RCC 7860 (cell line): ENCODE data around the gene CTSS.
"Not testable (repeated sequence)": the region's sequence is repeated elsewhere in the genome, so short reads cannot be mapped to it uniquely, and the experiment has no call there.

Source experiments
- DNase-seq: peaks from one replicate; pipeline ENCODE4 v3.0.0-alpha.2; 2015; ENCODE audit warnings: low spot score
- FAIRE-seq: peaks from 2 replicates; lab custom pipeline; 2012; peaks lifted over from hg19 to GRCh38; lab: Jason Lieb, UNC

The CTSS gene

DNA sequence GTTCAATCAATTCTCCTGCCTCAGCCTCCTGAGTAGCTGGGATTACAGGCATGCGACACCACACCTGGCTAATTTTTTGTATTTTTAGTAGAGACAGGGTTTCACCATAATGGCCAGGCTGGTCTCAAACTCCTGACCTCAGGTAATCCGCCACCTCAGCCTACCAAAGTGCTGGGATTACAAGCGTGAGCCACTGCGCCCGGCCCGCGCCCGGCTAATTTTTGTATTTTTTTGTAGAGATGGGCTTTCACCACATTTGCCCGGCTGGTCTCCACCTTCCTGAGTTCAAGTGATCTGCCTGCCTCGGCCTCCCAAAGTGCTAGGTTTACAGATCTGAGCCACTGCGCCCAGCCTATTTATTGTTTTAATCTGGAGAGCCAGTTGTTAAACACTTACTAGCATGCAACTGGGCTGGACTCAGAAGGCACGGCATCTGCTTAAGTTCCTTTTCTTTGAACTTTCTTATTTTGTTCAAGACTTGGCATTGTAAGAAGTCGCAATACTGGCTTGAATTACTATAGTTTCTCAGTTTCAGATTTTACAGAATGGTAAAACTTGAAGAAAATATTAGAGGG lies 10.4 kb upstream of the CTSS start:
- FAIRE-seq, DNase-seq: not testable (repeated sequence)

GRCh38 chr1:150775276-150775675 lies 9.7 kb upstream of the CTSS start:
- no peak for DNase-seq
- FAIRE-seq: no peak

GRCh38 chr1:150772326-150772725 lies 6.7 kb upstream of the CTSS start:
- DNase-seq (no peak), FAIRE-seq (no peak)

DNA sequence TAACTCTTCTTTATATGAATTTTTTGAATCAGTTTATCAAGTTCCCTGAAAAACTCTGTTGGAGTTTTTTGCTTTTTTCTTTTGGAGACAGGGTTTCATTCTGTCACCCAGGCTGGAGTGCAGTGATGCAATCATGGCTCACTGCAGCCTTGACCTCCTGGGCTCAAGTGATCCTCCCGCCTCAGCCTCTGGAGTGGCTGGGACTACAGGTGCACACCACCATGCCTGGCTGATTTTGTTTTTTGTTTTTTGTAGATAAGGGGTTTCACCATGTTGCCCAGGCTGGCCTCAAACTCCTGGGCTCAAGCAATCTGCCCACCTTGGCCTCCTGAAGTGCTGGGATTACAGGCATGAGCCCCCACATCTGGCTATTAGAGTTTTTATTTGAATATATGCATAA lies 2.1 kb upstream of the CTSS start:
- not testable (repeated sequence) for DNase-seq, FAIRE-seq

DNA sequence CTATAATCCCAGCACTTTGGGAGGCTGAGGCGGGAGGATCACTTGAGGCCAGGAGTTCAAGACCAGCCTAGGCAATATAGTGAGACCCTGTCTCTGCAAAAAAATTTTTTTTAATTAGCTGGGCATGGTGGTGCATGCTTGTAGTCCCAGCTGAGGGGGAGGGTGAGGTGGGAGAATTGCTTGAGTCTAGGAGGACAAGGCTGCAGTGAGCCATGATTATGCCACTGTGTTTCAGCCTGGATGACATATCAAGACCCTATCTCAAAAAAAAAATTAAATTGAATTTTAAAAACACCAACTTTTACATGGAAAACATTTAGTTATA lies 361 bp upstream of the CTSS start:
- DNase-seq, FAIRE-seq: not testable (repeated sequence)

- FAIRE-seq (no peak), DNase-seq (peak; percentile 40)
These were observed 919 bp downstream of the CTSS start for GRCh38 chr1:150764617-150765101.

GRCh38 chr1:150763018-150763417 lies 2.6 kb downstream of the CTSS start:
- DNase-seq: no peak
- no peak for FAIRE-seq

- no peak for FAIRE-seq
- no peak for DNase-seq
These were observed 3.0 kb downstream of the CTSS start for GRCh38 chr1:150762552-150762951.

GRCh38 chr1:150761801-150762200 lies 3.8 kb downstream of the CTSS start:
- DNase-seq (no peak), FAIRE-seq (no peak)

DNA sequence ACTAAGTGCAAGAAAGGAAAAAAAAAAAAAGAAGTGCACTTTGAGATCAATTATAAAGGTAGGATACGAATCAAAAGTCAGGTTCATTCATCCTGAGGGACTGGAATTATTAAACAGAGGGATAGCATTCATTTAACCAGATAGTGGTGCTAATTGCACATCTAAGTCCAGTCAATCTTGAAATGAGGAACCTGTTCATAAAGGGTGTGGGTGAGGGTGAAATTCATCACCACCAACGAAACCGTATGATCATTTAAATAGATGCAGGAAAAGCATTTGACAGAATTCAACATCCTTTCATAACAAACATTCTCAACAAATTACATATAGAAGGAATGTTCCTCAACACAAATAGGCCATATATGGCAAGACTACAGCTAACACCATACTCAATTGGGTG lies 5.6 kb downstream of the CTSS start:
- no peak for FAIRE-seq
- no peak for DNase-seq

DNA sequence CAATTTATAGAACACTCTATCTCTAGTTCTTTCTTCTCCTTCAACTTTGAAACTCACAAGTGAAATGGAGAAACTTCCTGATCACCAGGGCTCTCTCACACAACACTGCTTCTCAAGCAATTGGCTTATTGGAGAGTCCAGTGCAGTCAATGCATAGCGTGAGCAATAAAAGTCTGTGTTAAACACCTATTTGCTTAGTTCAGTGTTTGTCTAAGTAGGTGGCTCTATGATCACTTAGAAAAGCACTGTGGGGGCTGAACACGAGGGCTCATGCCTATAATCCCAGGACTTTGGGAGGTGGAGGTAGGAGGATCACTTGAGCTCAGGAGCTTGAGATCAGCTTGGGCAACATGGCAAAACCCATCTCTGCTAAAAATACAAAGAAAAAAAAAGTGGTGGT lies 12.2 kb downstream of the CTSS start:
- no peak for FAIRE-seq
- no peak for DNase-seq

DNA sequence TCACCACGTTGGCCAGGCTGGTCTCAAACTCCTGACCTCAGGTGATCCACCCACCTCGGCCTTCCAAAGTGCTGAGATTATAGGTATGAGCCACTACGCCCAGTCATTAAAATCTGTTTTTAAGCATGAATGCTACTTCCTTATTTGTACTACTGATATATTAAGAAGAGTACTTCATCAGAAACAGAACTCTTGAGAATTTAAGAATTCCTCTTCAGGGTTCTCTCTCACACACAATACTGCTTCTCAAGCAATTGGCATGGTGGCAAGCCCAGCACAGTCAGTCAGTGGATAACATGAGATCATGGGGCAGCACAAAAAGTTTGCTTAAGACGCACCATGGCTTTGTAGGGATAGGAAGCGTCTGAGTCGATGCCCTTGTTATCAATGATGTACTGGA lies 14.1 kb downstream of the CTSS start:
- FAIRE-seq (no peak), DNase-seq (no peak)

DNA sequence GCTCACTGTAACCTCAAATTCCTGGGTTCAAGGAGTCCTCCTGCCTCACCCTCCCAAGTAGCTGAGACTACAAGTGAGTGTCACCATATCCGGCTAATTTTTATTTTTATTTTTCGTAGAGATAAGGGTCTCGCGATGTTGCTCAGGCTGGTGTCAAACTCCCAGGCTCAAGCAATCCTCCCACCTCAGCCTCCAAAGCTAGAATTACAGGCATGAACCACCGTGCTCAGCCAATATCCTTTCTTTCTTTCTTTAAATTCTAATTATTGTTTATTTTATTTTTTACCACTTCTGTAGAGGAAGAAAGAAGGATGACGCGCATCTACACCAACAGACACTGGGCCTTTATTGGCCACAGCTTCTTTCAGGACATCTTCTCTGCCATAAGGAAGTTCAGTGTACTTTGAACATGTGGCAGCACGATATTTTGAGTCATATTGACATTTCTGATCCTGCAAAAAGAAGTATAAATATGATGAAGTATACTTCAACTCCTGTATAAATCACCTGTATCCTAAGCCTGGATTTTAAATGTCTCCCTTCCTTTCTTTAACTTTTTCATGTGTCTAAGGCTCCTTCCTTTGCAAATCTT lies 15.8 kb downstream of the CTSS start:
- DNase-seq (no peak), FAIRE-seq (no peak)

GRCh38 chr1:150748878-150749719 lies 16.5 kb downstream of the CTSS start:
- DNase-seq (no peak), FAIRE-seq (no peak)

DNA sequence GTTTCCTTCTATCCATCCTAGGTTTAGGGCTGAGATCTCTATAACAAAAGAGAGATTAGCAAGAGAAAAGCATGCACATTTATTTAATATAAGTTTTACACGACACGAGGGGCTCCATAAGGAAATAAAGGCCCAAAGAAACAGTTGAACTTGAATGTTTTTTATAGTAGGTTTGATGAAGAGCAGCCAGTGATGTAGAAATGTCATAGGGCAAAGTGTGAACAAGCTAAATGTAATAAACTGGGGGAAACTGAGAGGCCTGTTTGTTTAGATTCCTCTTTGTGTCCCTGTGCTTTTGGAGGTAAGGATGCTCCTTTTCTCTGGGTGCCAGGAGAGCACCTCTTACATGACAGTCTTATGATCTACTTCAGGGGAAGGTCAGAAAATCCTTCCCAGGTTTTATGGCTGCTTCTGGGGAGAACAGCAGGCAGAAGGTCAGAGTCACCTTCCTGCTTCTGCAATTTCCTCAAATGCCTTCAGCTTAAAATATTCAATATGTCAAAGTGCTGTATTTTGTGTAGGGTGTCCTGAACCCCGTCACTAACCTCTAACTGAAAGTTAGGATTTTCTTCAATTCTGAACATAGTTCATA lies 35.4 kb downstream of the CTSS start:
- DNase-seq (no peak), FAIRE-seq (no peak)

DNA sequence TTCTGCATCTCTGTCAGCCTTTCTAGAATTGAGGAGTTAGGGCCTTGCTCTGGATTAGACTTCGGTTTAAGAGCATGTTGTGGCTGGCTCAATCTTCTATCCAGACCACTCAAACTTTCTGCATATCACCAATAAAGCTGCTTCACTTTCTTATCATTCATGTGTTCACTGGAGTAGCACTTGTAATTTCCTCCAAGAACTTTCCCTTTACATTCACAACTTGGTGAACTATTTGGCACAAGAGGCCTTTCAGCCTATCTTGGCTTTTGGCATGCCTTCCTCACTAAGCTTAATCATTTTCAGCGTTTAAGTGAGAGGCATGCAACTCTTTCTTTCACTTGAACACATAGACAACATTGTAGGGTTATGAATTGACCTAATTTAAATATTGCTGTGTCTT lies 41.2 kb downstream of the CTSS start:
- DNase-seq: no peak
- no peak for FAIRE-seq

- FAIRE-seq (no peak), DNase-seq (no peak)
These were observed 44.9 kb downstream of the CTSS start, which contains the start of gene HORMAD1 for GRCh38 chr1:150720703-150721102. HORMAD1 (minus strand) TSS chr1:150720895; CDS start chr1:150719505, 1,390 bp downstream.

DNA sequence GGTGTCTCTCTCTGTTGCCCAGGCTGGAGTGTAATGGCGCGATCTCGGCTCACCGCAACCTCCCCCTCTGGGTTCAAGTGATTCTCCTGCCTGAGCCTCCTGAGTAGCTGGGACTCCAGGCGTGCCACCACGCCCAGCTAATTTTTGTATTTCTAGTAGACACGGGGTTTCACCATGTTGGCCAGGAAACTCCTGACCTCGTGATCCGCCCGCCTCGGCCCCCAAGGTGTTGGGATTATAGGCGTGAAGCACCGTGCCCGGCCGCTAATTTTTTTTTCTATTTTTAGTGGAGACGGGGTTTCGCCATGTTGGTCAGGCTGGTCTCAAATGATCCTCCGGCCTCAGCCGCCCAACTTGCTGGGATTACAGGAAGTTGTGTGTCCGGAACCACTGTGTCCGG lies 45.5 kb downstream of the CTSS start:
- FAIRE-seq (no peak), DNase-seq (no peak)

DNA sequence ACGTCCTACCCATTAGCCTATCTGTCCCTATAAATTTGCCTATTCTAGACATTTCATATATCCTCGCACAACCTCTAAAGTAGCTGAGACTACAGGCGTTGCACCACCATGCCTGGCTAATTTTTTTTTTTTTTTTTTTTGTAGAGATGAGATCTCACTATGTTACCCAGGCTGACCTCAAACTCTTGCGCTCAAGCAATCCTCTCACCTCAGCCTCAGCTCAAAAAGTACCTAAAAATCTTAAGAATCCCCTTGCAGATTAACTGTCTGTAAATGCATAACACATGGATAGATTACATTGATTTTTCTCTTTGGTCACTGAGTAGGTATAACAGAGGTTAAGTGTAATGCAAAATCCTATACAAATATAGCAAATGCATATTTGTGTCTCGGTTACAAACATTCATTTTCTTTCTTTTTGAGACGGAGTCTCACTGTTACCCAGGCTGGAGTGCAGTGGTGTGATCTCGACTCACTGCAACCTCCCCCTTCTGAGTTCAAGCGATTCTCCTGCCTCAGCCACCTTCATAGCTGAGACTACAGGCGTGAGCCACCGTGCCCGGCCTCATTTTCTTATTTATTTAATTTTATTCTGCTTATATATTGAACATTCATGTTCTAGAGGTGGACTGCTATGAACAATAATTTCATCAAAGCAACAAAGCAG lies 47.2 kb downstream of the CTSS start:
- DNase-seq (no peak), FAIRE-seq (no peak)

- FAIRE-seq, DNase-seq: not testable (repeated sequence)
These were observed 56.5 kb downstream of the CTSS start for GRCh38 chr1:150709031-150709430.

GRCh38 chr1:150708595-150708994 lies 57.0 kb downstream of the CTSS start:
- FAIRE-seq: no peak

More at GRCh38 chr1:150708595-150708994, 57.0 kb downstream of the CTSS start:
- DNase-seq: no peak
